IPS-11a (cell line): ENCODE data around the gene PPP1R18.

Experiments used
- H3K4me3 ChIP-seq: one replicate; pipeline ENCODE4 v1.5.1; 2013; ENCODE audit warnings: low read depth, low read length, control low read depth

The PPP1R18 gene

GRCh38 chr6:30689022-30689865, 2.8 kb upstream of the PPP1R18 start:
- H3K4me3 ChIP-seq, result no peak overlapping the region

- no peak overlapping the region for H3K4me3 ChIP-seq
Measured at GRCh38 chr6:30688569-30688968, 2.1 kb upstream of the PPP1R18 start.

GRCh38 chr6:30687659-30688431, 1.4 kb upstream of the PPP1R18 start:
- H3K4me3 ChIP-seq, result peak overlapping the region; percentile 78

- peak overlapping the region; percentile 78 for H3K4me3 ChIP-seq
Measured at GRCh38 chr6:30686908-30687658, 638 bp upstream of the PPP1R18 start.

GRCh38 chr6:30685157-30686008, 1.1 kb downstream of the PPP1R18 start:
- no peak overlapping the region for H3K4me3 ChIP-seq

GRCh38 chr6:30684386-30685156, 1.9 kb downstream of the PPP1R18 start:
- H3K4me3 ChIP-seq, result no peak overlapping the region

GRCh38 chr6:30683980-30684338, 2.5 kb downstream of the PPP1R18 start:
- H3K4me3 ChIP-seq, result no peak overlapping the region

- no peak overlapping the region for H3K4me3 ChIP-seq
Measured at GRCh38 chr6:30683183-30683979, 3.1 kb downstream of the PPP1R18 start.

GRCh38 chr6:30682143-30683117, 4.0 kb downstream of the PPP1R18 start:
- no peak overlapping the region for H3K4me3 ChIP-seq

- H3K4me3 ChIP-seq, result no peak overlapping the region
Measured at GRCh38 chr6:30681766-30682142, 4.7 kb downstream of the PPP1R18 start.

GRCh38 chr6:30679765-30680535, 6.5 kb downstream of the PPP1R18 start:
- H3K4me3 ChIP-seq, result no peak overlapping the region

GRCh38 chr6:30678964-30679726, 7.3 kb downstream of the PPP1R18 start:
- H3K4me3 ChIP-seq, result no peak overlapping the region

- H3K4me3 ChIP-seq, result no peak overlapping the region
Measured at GRCh38 chr6:30676660-30677285, 9.7 kb downstream of the PPP1R18 start.

GRCh38 chr6:30672445-30673253, 13.8 kb downstream of the PPP1R18 start, which contains the start of gene DHX16:
DHX16 (minus strand) TSS chr6:30673006; CDS start chr6:30672841, 165 bp downstream.
- H3K4me3 ChIP-seq, result peak within 1 kb of the TSS; percentile 97
